Endodermal cell (in vitro differentiated cells): ENCODE measurements around the gene NTRK3. TPM values are rescaled to one million over a fixed set of nuclear protein-coding genes. Genes with fewer than 3 reads are reported as not detected.

Experiments used
- DNase-seq: peaks from one replicate; pipeline ENCODE4 v3.0.0-alpha.2; 2017
- H3K27ac ChIP-seq: 2 replicates; pipeline ENCODE4 v1.5.1; 2013; ENCODE audit warnings: mild to moderate bottlenecking, low read depth, low read length, moderate library complexity
- H3K27me3 ChIP-seq: 2 replicates; pipeline ENCODE4 v1.6.1; 2013; ENCODE audit warnings: mild to moderate bottlenecking, low read length, moderate library complexity; ENCODE audit not compliant: insufficient read depth, control insufficient read depth, poor library complexity, severe bottlenecking
- H3K36me3 ChIP-seq: 2 replicates; pipeline ENCODE4 v1.7.0; 2013; ENCODE audit warnings: mild to moderate bottlenecking, low read length, moderate library complexity; ENCODE audit not compliant: control insufficient read depth, insufficient read depth
- H3K4me1 ChIP-seq: one replicate; pipeline ENCODE4 v1.7.0; 2013; ENCODE audit warnings: low read length; ENCODE audit not compliant: control insufficient read depth, insufficient read depth
- H3K4me3 ChIP-seq: 2 replicates; pipeline ENCODE4 v1.5.1; 2013; ENCODE audit warnings: mild to moderate bottlenecking, low read length, moderate library complexity
- H3K9ac ChIP-seq: 2 replicates; pipeline ENCODE4 v1.6.1; 2013; ENCODE audit warnings: mild to moderate bottlenecking, low read length, moderate library complexity; ENCODE audit not compliant: poor library complexity, severe bottlenecking; ENCODE audit errors: extremely low read depth
- H3K9me3 ChIP-seq: 2 replicates; pipeline ENCODE4 v1.6.1; 2013; ENCODE audit warnings: mild to moderate bottlenecking, low read length, moderate library complexity; ENCODE audit not compliant: control insufficient read depth
- H3K27ac Mint-ChIP-seq: 2 replicates; pipeline ENCODE4 v1.8.0; 2020; ENCODE audit warnings: mixed read lengths
- H3K27me3 Mint-ChIP-seq: 2 replicates; pipeline ENCODE4 v1.8.0; 2021; ENCODE audit warnings: mild to moderate bottlenecking, mixed read lengths; ENCODE audit not compliant: insufficient read depth
- H3K36me3 Mint-ChIP-seq: 2 replicates; pipeline ENCODE4 v1.8.0; 2020; ENCODE audit warnings: low read depth, mixed read lengths
- H3K4me1 Mint-ChIP-seq: 2 replicates; pipeline ENCODE4 v1.8.0; 2020; ENCODE audit warnings: mixed read lengths
- H3K4me3 Mint-ChIP-seq: 2 replicates; pipeline ENCODE4 v1.8.0; 2020; ENCODE audit warnings: mild to moderate bottlenecking, moderate library complexity, mixed read lengths
- H3K9me3 Mint-ChIP-seq: 2 replicates; pipeline ENCODE4 v1.8.0; 2020; ENCODE audit warnings: mild to moderate bottlenecking, mixed read lengths
- WGBS, 2 experiments: methylation state at CpG; one replicate each; pipeline versions ENCODE4 v1.1.5 to v1.1.7; 2013; ENCODE audit warnings: missing lambda C conversion rate in 2 of 2, mixed read lengths in 1 of 2; ENCODE audit not compliant: insufficient coverage in 1 of 2, insufficient read length in 1 of 2; 5-methylcytosine and 5-hydroxymethylcytosine counted together
- total RNA-seq, 2 donors: library from RNA; stranded (reverse); fragmentation: NEBNext Ultra II Directional in 1 of 2; extraction: Animal tissue kit (Norgen Biotek cat#: 25700) in 1 of 2; gene quantifications; 2 replicates in 1 of 2; 3 replicates in 1 of 2; pipeline ENCODE4 v1.2.1, GENCODE V29; 2021
- TF ChIP-seq, protein P1 (sequence below): fragments of 200-600 bp; sonication (generic); conservative IDR thresholded peaks from 2 replicates; pipeline ENCODE4 v1.5.0; 2021; ENCODE audit warnings: antibody characterized with exemption, mild to moderate bottlenecking

Gene NTRK3
- total RNA-seq, 2 donors from 2014 or later, result 0.11 to 0.86 TPM

DNA sequence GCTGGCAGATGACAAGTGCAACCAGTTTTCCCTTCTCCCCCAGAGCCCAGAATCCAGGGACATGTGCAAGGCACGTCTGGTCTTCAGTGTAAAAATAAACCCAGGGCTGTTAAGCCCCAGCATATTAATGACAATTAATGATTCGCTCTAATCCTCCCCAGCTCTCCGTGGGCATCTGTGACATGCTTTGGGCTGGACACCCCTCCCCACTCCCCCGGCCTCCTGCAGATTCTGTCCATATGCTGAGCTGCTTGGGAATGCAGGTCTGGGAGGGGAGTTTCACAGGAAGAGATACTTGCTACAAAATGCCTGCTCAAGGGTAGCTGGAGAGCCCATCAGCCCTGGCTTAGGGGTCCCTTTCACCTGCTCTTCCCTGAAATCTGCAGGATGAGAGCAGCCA lies 43.0 kb upstream of the NTRK3 start:
- Mint-ChIP-seq H3K4me3 (no peak overlapping the region), H3K36me3 (no peaks in the 10 kb centered on the region), H3K9me3 (no peaks in the 10 kb centered on the region), H3K27ac (no peak overlapping the region), H3K27me3 (peaks cover 44% of the 10 kb centered on the region), H3K4me1 (peaks cover 10% of the 10 kb centered on the region)
- H3K36me3 ChIP-seq, result no peaks in the 10 kb centered on the region
- H3K9ac ChIP-seq, result no peak overlapping the region
- peak; percentile 74 for DNase-seq
- no peak overlapping the region for H3K4me3 ChIP-seq
- H3K27ac ChIP-seq, result no peak overlapping the region
- H3K4me1 ChIP-seq, result peaks cover 3% of the 10 kb centered on the region
- peaks cover 52% of the 10 kb centered on the region for H3K27me3 ChIP-seq
- 53 to 84% methylated on average over 2 to 4 of the region's 4 CpGs for WGBS, 2 experiments
- TF ChIP-seq, protein P1, sequence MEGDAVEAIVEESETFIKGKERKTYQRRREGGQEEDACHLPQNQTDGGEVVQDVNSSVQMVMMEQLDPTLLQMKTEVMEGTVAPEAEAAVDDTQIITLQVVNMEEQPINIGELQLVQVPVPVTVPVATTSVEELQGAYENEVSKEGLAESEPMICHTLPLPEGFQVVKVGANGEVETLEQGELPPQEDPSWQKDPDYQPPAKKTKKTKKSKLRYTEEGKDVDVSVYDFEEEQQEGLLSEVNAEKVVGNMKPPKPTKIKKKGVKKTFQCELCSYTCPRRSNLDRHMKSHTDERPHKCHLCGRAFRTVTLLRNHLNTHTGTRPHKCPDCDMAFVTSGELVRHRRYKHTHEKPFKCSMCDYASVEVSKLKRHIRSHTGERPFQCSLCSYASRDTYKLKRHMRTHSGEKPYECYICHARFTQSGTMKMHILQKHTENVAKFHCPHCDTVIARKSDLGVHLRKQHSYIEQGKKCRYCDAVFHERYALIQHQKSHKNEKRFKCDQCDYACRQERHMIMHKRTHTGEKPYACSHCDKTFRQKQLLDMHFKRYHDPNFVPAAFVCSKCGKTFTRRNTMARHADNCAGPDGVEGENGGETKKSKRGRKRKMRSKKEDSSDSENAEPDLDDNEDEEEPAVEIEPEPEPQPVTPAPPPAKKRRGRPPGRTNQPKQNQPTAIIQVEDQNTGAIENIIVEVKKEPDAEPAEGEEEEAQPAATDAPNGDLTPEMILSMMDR, result no peak
- no peaks in the 10 kb centered on the region for H3K9me3 ChIP-seq

- Mint-ChIP-seq H3K27me3 (peaks cover 52% of the 10 kb centered on the region), H3K4me1 (no peaks in the 10 kb centered on the region), H3K27ac (no peak overlapping the region), H3K36me3 (no peaks in the 10 kb centered on the region), H3K4me3 (no peak overlapping the region), H3K9me3 (no peaks in the 10 kb centered on the region)
- Histone ChIP-seq H3K9me3 (no peaks in the 10 kb centered on the region), H3K36me3 (no peaks in the 10 kb centered on the region), H3K9ac (no peak overlapping the region), H3K27ac (no peak overlapping the region), H3K4me1 (no peaks in the 10 kb centered on the region), H3K4me3 (no peak overlapping the region), H3K27me3 (peaks cover 46% of the 10 kb centered on the region)
- 76% methylated on average over 4 of the region's 4 CpGs; no CpG with 5 or more reads in 1 of the 2 experiments for WGBS, 2 experiments
- TF ChIP-seq, protein P1, result no peak
- no peak for DNase-seq
These were observed 32.1 kb upstream of the NTRK3 start for GRCh38 chr15:88288661-88289060.

DNA sequence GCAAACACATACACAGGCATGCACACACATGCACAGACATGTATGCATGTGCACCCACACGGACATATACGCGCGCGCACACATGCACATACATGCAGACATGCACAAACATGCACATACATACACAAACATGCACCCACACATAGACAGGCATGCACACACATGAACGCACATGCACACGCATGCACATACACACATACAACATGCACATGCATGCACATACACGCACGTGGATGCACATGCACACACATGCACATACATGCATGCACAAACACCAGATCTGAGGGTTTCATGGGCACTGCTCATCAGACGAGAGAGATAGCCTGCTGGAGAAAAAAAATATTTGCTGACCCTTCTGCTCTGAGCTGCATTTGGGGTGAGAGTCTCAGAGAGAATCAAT lies 31.7 kb upstream of the NTRK3 start:
- Histone ChIP-seq H3K36me3 (no peaks in the 10 kb centered on the region), H3K9me3 (no peaks in the 10 kb centered on the region), H3K27ac (no peak overlapping the region), H3K4me3 (no peak overlapping the region), H3K4me1 (no peaks in the 10 kb centered on the region), H3K27me3 (peaks cover 51% of the 10 kb centered on the region), H3K9ac (no peak overlapping the region)
- whole genome bisulfite sequencing, 2 experiments, result 94% methylated on average over 9 to 10 of the region's 10 CpGs
- TF ChIP-seq, protein P1, result no peak
- Mint-ChIP-seq H3K27ac (no peak overlapping the region), H3K4me1 (no peaks in the 10 kb centered on the region), H3K4me3 (no peak overlapping the region), H3K27me3 (peaks cover 52% of the 10 kb centered on the region), H3K36me3 (no peaks in the 10 kb centered on the region), H3K9me3 (no peaks in the 10 kb centered on the region)
- DNase-seq, result no peak
